ENCODE results near the gene CDAN1.

The CDAN1 gene

GRCh38 chr15:42707873-42708544 is 28.9 kb downstream of the CDAN1 start:
- no peak overlapping the region for H3K4me3 ChIP-seq (ENCODE audit: low read depth, low read length)
- no peak for DNase-seq (ENCODE audit: low read depth)
- no peak for TF ChIP-seq CTCF (IDR thresholded peaks at IDR 0.05; ENCODE audit: low read depth, low read length, missing control alignments)
- in situ Hi-C loops (cut with HindIII; ENCODE audit: low sequenced_read_pairs): no loop called here

GRCh38 chr15:42707068-42707467 is 29.9 kb downstream of the CDAN1 start:
- no peak for TF ChIP-seq CTCF (IDR thresholded peaks at IDR 0.05; ENCODE audit: low read depth, low read length, missing control alignments)
- no peak overlapping the region for H3K4me3 ChIP-seq (ENCODE audit: low read depth, low read length)
- peak; percentile 22 for DNase-seq (ENCODE audit: low read depth)
- in situ Hi-C loops (cut with HindIII; ENCODE audit: low sequenced_read_pairs): no loop called here

GRCh38 chr15:42705336-42705735 is 31.6 kb downstream of the CDAN1 start:
- H3K4me3 ChIP-seq (ENCODE audit: low read depth, low read length): no peak overlapping the region
- DNase-seq (ENCODE audit: low read depth): no peak
- TF ChIP-seq CTCF (IDR thresholded peaks at IDR 0.05; ENCODE audit: low read depth, low read length, missing control alignments): no peak
- in situ Hi-C loops (cut with HindIII; ENCODE audit: low sequenced_read_pairs): no loop called here

GRCh38 chr15:42704492-42704926 is 32.4 kb downstream of the CDAN1 start:
- H3K4me3 ChIP-seq (ENCODE audit: low read depth, low read length): no peak overlapping the region
- in situ Hi-C loops (cut with HindIII; ENCODE audit: low sequenced_read_pairs): no loop called here
- DNase-seq (ENCODE audit: low read depth): peak; percentile 59
- peak; percentile 97 for TF ChIP-seq CTCF (IDR thresholded peaks at IDR 0.05; ENCODE audit: low read depth, low read length, missing control alignments)

- in situ Hi-C loops (cut with HindIII; ENCODE audit: low sequenced_read_pairs): loop anchor here (25.0 kb wide), 1 partner anchor 241 kb away; no protein-coding TSS in a partner anchor
- no peak for TF ChIP-seq CTCF (IDR thresholded peaks at IDR 0.05; ENCODE audit: low read depth, low read length, missing control alignments)
- DNase-seq (ENCODE audit: low read depth): no peak
- no peak overlapping the region for H3K4me3 ChIP-seq (ENCODE audit: low read depth, low read length)
Measured at GRCh38 chr15:42696626-42697025, 40.3 kb downstream of the CDAN1 start.

GRCh38 chr15:42695527-42696071 is 41.3 kb downstream of the CDAN1 start:
- TF ChIP-seq CTCF (IDR thresholded peaks at IDR 0.05; ENCODE audit: low read depth, low read length, missing control alignments): no peak
- in situ Hi-C loops (cut with HindIII; ENCODE audit: low sequenced_read_pairs): loop anchor here (25.0 kb wide), 1 partner anchor 242 kb away; no protein-coding TSS in a partner anchor
- no peak for DNase-seq (ENCODE audit: low read depth)
- H3K4me3 ChIP-seq (ENCODE audit: low read depth, low read length): no peak overlapping the region
